Coronary artery (tissue), 2 donors: ENCODE measurements around the gene UBE4B.

Experiments used
- DNase-seq: peaks from one replicate; pipeline ENCODE4 v3.0.0-alpha.2; 2017; ENCODE audit warnings: low spot score
- H3K27ac ChIP-seq, 2 donors: fragments of 200-600 bp; sonication (generic); one replicate each; pipeline ENCODE4 v1.5.1; 2016 to 2019
- H3K4me3 ChIP-seq: fragments of 200-600 bp; sonication (generic); 2 replicates; pipeline ENCODE4 v1.5.1; 2016; ENCODE audit warnings: mild to moderate bottlenecking, moderate library complexity
- CTCF ChIP-seq: fragments of 200-600 bp; sonication (generic); IDR thresholded peaks from one replicate; pipeline ENCODE4 v1.5.1; 2019; ENCODE audit warnings: antibody characterized with exemption

Gene UBE4B

GRCh38 chr1:10054465-10054864 is 21.7 kb downstream of the UBE4B start:
- Histone ChIP-seq H3K4me3 (no peak overlapping the region), H3K27ac (no peak overlapping the region)
- DNase-seq: no peak
- TF ChIP-seq CTCF: no peak

GRCh38 chr1:10056599-10056987 is 23.8 kb downstream of the UBE4B start:
- no peak overlapping the region for H3K27ac ChIP-seq
- no peak for TF ChIP-seq CTCF
- no peak for DNase-seq
- no peak overlapping the region for H3K4me3 ChIP-seq

- Histone ChIP-seq H3K27ac (no peak overlapping the region), H3K4me3 (no peak overlapping the region)
- no peak for TF ChIP-seq CTCF
- no peak for DNase-seq
Observed at GRCh38 chr1:10057343-10057742, 24.6 kb downstream of the UBE4B start.

- no peak overlapping the region for H3K27ac ChIP-seq
- no peak for DNase-seq
- TF ChIP-seq CTCF: no peak
- no peak overlapping the region for H3K4me3 ChIP-seq
Observed at GRCh38 chr1:10057796-10058195, 25.0 kb downstream of the UBE4B start.

DNA sequence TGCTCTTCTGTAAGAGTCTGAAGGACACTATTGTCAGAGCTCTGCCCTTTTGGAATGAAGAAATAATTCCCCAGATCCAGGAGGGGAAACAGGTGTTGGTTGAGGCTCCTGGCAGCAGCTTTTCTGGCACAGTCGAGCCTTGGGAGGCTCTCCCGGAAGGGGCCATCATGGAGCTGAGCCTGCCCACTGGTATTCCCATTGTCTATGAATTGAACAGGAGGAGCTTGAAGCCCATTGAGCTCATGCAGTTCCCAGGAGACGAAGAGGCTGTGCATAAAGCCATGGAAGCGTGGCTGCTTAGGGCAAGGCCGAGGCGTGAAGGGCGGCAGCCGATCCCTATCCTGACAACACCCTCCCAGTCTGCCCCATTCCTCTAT is 26.6 kb downstream of the UBE4B start:
- Histone ChIP-seq H3K4me3 (no peak overlapping the region), H3K27ac (no peak overlapping the region)
- no peak for TF ChIP-seq CTCF
- no peak for DNase-seq

DNA sequence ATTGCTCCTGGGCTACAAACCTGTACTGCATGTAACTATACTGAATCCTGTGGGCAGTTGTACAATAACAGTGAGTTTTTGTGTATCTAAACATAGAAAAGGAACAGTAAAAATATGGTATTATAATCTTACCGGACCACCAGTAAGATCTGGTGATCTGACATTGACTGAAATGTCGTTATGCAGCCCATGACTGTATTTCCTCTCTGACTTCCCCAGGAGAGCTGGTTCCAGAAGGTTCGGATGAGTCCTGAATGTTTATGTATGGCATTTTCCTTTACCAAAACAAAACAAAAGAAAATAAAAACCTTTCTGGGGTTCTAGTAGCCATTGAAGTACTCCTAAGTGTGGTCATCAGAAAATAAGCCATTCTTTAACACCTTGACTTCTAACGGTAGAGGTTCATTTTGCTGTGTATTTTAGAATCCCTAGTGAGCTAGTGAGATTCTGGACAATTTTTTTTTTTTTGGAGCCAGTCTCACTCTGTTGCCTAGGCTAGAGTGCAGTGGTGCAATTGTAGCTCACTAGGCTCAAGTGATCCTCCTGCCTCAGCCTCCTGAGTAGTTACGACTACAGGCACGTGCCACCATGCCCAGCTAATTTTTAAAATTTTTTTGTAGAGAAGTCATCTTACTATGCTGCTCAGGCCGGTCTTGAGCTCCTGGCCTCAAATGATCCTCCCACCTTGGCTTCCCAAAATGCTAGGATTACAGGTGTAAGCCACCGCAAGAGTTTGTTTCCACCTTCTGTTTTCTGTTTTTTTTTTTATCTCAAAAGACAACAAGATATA is 27.7 kb downstream of the UBE4B start:
- no peak overlapping the region for H3K27ac ChIP-seq
- no peak for TF ChIP-seq CTCF
- DNase-seq: no peak
- H3K4me3 ChIP-seq: no peak overlapping the region

DNA sequence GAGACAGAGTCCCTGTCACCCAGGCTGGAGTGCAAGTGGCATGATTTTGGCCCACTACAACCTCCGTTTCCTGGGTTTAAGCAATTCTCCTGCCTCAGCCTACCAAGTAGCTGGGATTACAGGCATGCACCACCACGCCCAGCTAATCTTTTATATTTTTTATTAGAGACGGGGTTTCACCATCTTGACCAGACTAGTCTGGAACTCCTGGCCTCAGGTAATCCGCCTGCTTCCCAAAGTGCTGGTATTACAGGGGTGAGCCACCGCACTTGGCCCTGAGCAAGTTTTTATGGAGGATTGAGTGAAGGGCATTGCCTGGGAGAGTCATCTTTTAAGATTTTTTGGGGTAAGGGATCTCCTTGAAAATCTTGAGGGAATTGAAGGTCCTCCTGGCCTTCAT is 28.5 kb downstream of the UBE4B start:
- DNase-seq: no peak
- no peak overlapping the region for H3K27ac ChIP-seq
- H3K4me3 ChIP-seq: no peak overlapping the region
- no peak for TF ChIP-seq CTCF
